ENCODE measurements around the gene DOCK8.
"Not testable (repeated sequence)": the region's sequence is repeated elsewhere in the genome, so short reads cannot be mapped to it uniquely, and the experiment has no call there.

Gene DOCK8

DNA sequence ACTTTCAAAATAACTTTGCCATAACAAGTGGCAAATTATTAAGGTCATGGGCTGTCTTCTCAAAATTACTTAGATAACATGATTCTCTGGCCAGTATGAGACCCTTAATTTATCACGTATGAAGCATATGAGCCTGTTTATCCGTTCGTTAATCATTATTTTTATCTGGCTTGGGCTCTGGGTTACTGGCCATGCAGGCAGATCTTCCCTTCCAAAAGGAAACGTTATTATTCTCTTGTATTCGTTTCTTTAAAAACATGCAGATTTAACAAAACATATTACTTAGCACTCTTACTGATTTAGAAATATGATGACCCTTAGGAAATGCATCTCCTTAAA lies 148.6 kb downstream of the DOCK8 start:
- DNase-seq (ENCODE audit: low read depth in 2 of 2) = no peak

DNA sequence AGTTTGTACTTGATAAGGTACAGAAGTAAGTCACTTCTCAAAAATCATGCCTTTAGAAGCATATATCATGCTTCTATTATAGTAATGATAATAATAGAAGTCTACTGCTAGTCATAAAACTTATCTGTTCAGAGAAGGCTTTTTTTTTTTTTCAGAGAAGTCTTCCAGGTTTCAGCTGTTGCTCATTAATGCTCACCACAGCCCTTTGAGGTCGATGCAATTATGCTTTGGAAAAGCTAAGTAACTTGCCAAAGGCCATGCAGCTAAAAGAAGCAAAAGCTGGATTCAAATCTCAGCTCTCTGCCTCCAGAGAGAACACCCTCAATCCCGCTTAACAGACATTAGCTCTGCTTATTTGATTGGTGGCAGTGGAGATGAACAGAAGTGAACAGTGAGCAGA lies 150.8 kb downstream of the DOCK8 start:
- DNase-seq (ENCODE audit: low read depth in 2 of 2) = no peak

DNA sequence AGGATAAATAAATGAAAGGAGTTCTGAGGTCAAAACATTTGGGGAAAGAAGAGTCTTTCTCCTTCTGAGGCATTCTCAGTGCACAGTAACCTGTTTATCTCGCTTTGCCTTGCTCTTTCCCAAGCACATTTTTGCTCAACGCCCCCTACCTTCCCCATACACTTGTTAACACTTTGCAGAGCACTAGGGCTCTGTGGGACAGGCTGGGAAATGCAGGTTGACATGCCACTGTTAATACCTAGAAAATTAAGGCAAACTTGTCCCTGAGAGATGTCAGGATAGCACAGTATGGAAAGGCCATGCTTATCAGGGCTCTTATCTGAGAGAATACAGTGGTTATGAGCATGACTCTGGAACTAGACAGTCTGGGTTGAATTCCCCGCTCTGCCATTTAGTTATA lies 152.0 kb downstream of the DOCK8 start:
- DNase-seq (ENCODE audit: low read depth in 2 of 2) = no peak

DNA sequence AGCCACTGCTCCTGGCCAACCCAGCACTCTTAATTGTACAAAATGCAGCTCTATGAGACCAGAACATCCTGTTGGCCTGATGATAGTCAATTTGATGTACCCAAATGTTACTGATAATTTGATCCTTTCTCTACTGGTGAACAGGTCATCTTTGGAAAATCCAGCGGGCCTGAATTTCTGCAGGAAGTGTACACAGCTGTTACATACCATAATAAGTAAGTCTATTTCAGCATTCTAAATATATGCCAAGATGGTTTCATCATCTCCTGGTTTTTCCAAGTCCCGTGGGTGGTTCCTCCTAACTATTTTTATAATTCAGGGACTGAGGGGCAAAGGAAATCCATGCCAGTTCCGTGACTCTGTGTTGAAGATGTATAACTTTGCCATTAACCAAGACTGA lies 155.4 kb downstream of the DOCK8 start:
- DNase-seq (ENCODE audit: low read depth in 2 of 2) = no peak

DNA sequence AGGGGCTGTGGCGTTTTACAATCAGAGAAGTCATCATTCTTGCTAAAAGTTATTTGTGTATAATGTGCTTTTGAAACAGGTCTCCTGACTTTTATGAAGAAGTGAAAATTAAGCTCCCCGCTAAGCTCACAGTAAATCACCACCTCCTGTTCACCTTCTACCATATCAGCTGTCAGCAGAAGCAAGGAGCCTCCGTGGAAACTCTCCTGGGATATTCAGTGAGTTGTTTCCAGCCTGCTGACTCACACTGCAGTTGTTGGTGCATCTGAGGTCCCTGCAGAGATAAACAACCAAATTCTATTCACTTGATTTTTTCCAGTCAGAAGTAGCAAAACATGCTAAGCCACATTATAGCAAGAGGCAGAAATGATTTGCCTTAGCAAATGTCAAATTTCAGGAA lies 156.7 kb downstream of the DOCK8 start:
- DNase-seq (ENCODE audit: low read depth in 2 of 2) = no peak

DNA sequence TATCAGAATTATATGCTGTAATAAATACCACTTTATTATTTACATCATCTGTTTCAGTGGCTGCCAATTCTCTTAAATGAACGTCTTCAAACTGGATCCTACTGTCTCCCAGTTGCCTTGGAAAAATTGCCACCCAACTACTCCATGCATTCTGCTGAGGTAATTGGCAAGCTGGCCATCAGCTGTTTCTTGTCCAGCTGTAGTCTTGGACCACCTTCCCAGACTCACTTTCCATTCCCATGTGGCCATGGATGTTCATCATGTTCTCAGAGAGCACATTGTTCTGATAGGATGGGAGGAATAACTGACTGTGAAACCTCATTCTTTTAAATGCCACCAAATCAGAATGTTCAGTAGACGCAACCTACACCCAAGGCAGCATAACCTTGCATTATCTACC lies 157.5 kb downstream of the DOCK8 start:
- no peak for DNase-seq (ENCODE audit: low read depth in 2 of 2)

DNA sequence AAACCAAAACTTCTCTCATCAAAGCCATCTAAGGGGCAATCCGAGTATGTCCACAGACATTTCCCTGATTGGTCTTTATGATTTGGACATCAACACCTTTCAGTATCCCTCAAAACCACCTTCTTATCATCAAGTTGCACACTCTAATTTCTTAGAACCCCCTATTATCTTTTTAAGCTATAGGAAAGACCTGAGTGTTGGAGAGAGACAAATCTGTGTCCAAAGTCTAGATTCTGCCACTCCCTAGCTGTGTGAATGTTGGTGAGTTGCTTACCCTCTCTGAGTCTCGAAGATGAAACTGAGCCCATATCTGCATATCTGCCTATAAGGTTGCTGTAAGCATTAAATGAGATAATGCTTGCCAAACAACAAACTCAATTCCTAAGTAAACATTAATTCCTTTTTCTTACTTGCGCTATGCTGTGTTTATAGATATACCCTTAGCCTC lies 159.1 kb downstream of the DOCK8 start:
- no peak for DNase-seq (ENCODE audit: low read depth in 2 of 2)

DNA sequence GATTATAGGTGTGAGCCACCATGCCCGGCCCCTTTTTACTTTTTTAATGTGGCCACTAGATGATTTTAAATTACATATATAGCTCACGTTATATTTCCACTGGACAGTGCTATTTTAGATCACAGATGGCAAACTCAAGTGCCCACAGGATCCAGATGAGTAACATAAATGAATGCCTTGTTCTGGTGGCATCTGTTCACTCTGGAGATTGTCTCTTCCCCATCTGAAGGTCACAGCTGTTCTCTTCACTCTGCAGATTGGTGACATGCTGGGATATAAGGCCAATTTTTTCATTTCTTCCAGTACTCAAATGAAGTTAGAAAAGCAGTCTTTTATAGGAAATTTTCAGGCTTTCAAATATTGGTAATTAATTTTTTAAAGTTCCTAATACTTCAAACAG lies 160.1 kb downstream of the DOCK8 start:
- DNase-seq (ENCODE audit: low read depth in 2 of 2) = no peak

DNA sequence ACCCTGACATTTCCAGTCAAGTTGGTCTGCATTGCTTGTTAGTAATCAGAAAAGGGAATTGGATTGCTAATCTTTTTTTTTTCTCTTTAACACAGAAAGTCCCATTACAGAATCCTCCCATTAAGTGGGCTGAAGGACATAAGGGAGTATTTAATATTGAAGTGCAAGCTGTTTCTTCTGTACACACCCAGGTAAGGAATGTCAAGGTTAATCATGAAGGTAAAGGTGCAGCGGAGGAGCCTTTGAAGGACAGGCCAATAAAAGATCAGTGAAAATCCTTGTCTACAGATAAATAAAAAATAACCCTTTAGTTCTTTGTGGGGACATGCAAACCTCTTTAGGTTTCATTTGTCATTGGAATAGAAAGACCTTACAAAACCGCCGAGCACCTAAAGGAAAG lies 161.4 kb downstream of the DOCK8 start:
- DNase-seq (ENCODE audit: low read depth in 2 of 2) = no peak

DNA sequence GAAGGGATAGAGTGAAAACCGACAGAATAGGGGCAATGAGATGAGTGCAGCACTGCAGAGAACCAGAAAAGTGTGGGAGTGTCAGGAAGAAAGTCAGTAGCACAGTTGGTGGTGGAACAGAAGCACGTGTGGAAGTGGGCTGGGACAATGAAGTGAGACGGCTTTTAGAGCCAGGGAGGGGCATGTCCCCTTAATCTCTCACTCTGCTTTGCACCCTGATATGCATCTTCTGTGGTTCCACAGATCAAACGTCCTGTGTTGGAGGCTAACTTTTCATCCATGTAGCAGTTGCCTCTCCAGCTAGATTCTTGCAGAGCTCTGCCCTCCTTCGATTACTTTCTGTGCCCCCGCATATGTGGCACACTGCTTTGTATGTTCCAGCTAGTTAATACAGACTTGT lies 163.6 kb downstream of the DOCK8 start:
- no peak for DNase-seq (ENCODE audit: low read depth in 2 of 2)

DNA sequence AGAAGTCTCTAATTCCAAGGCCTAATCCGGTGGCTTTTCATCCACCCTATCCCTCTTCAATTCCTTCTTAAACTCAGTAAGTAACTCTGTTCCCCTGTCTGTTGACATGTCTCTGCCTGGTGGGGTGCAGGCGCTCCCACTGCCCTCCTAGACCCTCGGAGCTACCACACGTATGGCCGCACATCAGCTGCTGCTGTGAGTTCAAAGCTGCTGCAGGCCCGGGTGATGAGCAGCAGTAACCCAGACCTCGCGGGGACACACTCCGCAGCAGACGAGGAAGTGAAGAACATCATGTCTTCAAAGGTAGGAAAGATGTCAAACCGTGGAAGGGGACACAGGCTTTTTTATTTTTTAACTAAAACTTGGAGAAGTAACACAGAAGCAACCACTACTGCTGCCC lies 167.7 kb downstream of the DOCK8 start:
- DNase-seq (ENCODE audit: low read depth in 2 of 2) = no peak

DNA sequence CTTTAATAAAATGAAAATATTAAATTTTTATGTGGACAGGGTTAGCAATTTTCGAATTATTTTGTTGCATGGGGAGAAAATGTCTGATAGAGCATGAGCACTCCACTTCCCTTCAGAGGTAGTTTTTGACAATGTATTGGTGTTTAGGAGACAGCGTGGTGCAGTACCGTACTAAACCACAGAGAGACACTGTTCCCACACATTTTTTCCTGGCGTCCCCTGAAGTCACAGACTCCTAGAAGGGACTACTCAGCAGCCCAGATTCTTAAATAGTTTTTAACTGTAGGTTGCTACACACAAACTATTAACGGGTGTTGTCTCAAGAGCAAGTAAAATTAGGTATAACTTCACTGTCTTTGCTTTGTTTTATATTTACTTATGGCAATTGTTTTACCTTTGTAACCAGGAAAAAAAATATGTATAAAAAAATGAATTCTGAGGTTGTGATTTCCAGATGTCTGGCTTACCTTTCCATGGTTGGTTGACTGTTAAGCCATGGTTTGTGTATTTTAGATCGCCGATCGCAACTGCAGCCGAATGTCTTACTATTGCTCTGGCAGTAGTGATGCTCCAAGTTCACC lies 171.2 kb downstream of the DOCK8 start:
- no peak for DNase-seq (ENCODE audit: low read depth in 2 of 2)

DNA sequence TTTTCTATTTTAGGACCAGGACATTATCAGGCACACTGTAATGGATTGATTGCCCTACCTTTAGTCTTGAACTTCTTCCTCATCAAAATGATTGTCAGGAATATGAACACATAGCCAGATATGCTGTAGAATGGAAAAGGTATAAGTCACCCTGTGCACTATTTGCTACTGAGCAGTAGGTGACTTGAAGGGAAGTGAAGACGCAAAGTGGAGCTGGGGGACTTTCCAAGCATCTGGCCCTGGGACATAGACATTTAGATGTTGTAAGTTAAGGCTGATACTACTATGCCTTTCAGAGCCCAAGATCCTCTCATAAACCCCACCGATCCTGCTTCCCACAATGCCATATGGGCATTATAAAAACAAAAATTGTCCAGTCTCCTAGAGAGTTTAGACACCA lies 174.5 kb downstream of the DOCK8 start:
- DNase-seq (ENCODE audit: low read depth in 2 of 2) = no peak

DNA sequence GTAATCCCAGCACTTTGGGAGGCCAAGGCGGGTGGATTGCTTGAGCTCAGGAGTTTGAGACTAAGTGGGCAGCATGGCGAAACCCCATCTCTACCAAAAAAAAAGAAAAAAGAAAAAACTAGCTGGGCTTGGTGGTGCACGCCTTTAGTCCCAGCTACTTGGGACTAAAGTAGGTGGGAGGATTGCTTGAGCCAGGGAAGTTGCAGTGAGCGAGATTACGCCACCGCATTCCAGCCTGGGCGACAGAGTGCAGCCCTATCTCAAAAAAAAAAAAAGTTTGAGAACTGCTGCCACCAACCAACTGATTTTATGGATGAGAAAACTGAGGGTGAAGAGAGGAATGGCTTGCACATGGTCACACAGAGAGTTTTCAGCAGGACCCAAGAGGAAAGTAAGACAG lies 175.1 kb downstream of the DOCK8 start:
- no peak for DNase-seq (ENCODE audit: low read depth in 2 of 2)

DNA sequence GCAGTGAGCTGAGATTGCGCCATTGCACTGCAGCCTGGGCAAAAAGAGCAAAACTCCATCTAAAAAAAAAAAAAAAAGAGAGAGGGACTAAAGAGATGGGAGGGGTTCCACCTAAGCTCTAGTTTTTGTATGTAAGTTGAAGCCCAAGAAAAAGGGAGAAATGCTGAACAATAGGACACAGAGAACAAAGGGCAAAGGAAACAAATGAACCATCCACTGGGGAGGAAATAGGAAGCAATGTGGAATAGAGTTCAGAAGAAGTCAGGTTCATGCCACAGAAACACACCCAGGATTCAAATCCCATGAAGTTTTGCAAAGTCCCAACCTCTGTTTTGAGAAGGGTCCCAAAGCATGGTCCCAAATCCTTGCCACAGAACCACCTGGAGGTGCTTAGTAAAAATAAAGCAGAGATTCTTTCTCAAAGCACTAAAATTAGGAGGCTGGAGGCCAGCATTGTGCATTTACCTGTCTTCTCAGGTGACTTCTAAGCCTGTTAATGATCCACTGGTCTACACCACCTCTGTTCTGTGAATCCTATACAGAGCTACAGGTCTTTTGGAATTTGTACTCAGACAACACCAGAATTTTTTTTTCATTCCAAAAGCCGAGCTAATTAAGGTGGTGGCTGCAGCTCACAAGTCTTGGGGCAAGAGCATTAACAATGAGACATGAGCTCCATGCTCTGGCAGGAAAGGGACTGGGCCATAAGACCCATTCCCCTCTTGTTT lies 177.6 kb downstream of the DOCK8 start:
- no peak for DNase-seq (ENCODE audit: low read depth in 2 of 2)

DNA sequence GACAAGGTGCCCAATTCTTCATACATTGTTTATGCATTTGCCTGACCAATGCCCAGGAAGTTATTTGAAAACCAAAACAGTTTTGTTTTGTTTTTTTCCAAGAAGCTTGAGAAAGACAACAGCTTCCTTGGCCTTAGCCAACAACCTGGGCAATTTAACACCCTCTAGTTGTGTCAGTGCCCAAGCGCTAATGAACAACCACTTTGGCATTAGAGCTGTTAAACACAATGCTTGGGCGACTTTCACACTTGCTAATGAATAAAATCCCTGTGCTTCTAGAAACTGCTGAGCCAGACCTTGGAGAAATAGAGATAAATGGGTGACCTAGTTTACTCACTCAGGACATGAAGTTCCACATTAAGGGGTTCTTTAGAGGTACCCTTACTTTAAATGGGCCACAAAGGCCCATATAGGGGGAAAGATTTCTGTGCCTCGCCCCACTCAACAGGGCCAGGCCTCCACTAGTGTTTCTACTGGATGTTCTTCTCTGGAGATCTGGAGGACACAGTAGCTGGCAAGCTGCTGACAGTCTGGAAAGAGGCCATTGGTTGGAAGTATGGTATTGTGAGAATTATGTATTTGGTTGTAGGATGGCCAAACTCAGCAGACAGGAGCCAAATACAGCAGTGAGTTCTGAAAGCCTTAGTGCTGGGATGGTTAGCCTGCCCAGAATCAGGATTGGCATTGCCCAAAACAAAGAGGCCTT lies 179.8 kb downstream of the DOCK8 start:
- no peak for DNase-seq (ENCODE audit: low read depth in 2 of 2)

DNA sequence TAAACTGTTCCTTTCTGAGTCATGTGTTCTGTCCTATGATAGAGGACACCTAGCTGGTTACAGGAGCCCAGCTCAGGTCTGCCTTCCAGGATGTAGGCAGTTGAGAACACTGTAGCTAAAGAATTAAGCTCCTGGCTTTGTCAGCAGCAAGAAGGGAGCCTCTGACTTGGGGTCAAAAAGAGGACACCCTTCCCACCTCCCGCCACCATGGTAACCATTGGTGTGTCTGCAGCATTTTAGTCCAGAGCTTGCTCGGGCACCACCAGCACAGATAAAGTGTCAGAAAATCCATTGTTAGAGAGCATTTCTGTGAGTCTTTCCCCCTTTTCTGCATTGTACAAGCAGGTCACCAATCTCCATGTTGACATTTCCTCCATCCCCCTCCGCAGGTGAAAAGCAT lies 181.7 kb downstream of the DOCK8 start:
- DNase-seq (ENCODE audit: low read depth in 2 of 2) = no peak

DNA sequence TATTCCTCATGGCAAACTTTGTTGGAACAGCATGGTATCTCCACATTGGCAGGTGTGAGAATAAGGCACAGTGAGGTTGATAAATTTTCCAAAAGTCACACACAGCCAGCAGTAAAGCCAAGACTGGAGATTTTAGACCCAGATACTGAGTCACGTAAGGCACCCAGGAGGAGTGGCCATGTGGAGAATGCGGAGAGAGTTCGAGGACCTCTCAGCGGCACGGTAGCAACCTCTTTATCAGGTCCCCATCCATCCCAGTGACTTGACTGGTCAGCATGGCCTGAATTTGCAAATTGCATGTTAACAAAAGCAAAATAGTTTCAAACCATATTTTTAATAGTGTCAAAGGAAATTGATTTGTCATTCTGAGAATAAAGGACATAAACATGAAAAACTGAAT lies 183.4 kb downstream of the DOCK8 start:
- DNase-seq (ENCODE audit: low read depth in 2 of 2) = no peak

DNA sequence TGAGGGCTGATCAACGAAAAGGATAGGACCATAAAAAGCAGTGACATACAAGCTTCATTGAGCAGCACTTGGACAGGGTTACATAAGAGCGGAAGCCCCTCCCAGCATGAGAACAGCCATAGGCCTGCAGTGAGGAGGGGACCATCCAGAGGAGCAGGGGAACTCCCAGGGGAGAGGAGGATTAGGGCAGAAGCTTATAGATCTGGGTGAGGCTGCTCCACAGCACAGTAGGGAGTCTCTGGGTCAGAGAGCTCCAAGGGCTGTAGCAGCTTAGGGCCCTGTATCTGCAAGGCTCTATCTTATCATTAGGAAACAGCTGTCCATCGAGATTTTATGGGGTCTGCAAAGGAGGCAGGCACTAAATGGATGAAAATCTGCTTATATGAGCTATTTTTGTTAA lies 186.6 kb downstream of the DOCK8 start:
- DNase-seq (ENCODE audit: low read depth in 2 of 2) = no peak

DNA sequence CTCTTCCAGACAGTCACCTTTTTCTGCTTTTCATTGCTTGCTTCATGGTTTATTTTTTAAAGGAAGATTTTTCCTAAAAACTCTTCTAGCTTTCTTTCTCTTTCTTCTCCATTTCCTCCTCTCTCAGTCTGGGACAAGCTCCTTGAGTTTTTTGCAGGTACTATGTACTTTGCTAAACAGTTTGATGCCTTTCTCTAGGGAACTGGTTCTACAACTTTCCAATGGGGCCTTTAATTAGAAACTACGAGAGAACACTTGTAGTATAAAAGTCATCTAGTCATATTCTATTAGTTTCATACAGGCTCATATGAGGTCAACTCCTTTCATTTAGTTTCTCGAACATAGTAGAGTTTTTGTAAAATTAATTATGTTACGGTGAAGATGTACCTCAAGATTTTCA lies 189.6 kb downstream of the DOCK8 start:
- DNase-seq (ENCODE audit: low read depth in 2 of 2) = no peak

DNA sequence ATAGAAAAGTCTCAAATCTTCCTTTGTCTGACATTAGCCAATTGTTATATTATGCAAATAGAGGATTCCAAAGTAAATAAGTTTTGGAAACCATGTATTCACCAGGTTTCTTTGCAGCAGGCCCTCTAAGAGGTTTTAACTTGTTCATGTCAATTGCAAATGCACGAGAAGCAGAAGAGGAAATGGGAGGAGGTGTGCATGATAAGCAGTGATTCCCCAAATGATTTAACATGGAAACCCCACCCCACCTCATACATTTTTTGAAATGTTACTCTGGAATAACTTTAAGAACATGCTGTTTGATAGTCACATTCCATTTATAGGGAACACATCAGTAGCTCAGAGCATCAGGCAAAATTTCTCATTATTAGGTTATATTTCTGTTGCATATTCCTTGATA lies 190.7 kb downstream of the DOCK8 start:
- no peak for DNase-seq (ENCODE audit: low read depth in 2 of 2)

DNA sequence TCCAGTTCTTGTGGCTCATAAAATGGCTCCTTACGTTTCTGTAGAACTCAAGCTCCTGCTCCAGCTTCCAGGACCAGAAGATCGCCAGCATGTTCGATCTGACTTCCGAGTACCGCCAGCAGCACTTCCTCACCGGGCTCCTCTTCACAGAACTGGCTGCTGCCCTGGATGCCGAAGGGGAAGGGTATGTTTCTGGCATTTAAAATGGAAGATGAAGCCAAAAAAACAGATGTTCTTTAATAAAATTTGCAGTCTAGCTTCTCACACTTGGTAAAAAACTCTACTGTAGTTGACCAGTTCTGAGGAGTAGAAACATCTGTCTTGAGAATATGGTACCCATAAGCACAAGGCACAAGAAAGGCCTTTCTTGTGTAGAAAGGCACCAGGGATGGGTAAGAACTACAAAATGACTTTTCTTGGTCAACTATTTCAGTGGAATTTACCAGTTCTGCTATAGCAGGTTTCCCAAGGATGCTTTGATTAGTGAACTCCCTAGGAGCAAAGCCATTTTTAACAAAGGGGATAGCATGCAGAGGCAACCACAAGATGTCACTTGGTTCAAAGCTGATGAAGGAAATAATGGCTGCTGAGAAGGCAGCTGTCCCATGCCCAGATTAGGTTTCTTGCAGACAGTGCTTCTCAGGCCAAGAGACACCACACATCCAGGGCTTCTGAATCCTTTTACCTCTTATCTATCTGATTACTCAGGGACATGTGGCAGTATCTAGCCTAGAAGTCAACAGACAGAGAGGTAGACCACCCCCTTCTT lies 192.4 kb downstream of the DOCK8 start:
- no peak for DNase-seq (ENCODE audit: low read depth in 2 of 2)

DNA sequence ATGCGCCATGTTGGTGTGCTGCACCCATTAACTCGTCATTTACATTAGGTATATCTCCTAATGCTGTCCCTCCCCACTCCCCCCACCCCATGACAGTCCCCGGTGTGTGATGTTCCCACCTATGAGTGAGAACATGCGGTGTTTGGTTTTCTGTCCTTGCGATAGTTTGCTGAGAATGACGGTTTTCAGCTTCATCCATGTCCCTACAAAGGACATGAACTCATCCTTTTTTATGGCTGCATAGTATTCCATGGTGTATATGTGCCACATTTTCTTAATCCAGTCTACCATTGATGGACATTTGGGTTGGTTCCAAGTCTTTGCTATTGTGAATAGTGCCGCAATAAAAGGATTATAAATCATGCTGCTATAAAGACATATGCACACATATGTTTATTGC lies 195.0 kb downstream of the DOCK8 start:
- not testable (repeated sequence) for DNase-seq (ENCODE audit: low read depth in 2 of 2)
